BLaER1 (cell line): ENCODE measurements around the gene XYLT2.

Source experiments
- H3K27ac ChIP-seq: shearing (Covaris generic); formaldehyde crosslinking; 2 replicates; pipeline ENCODE4 v1.8.1; 2022
- H3K27me3 ChIP-seq: shearing (Covaris generic); formaldehyde crosslinking; 2 replicates; pipeline ENCODE4 v1.8.1; 2022
- H3K36me3 ChIP-seq: shearing (Covaris generic); formaldehyde crosslinking; 2 replicates; pipeline ENCODE4 v1.8.1; 2022
- H3K4me1 ChIP-seq: shearing (Covaris generic); formaldehyde crosslinking; 2 replicates; pipeline ENCODE4 v1.8.1; 2022
- H3K4me2 ChIP-seq: shearing (Covaris generic); formaldehyde crosslinking; 2 replicates; pipeline ENCODE4 v1.8.1; 2022
- H3K4me3 ChIP-seq: shearing (Covaris generic); formaldehyde crosslinking; 2 replicates; pipeline ENCODE4 v1.8.1; 2022
- H3K9ac ChIP-seq: shearing (Covaris generic); formaldehyde crosslinking; 2 replicates; pipeline ENCODE4 v1.8.1; 2022
- H3K9me3 ChIP-seq: shearing (Covaris generic); formaldehyde crosslinking; 2 replicates; pipeline ENCODE4 v1.8.1; 2022
- H4K20me1 ChIP-seq: shearing (Covaris generic); formaldehyde crosslinking; 2 replicates; pipeline ENCODE4 v1.8.1; 2022
- Cebpa-rat ChIP-seq: shearing (Covaris generic); IDR thresholded peaks from 2 replicates; pipeline ENCODE4 v1.8.1; 2022

The XYLT2 gene

GRCh38 chr17:50318501-50319285 is 27.2 kb upstream of the XYLT2 start:
- no peaks in the 10 kb centered on the region for H3K27me3 ChIP-seq
- H3K4me2 ChIP-seq: no peak overlapping the region
- TF ChIP-seq Cebpa-rat: no peak
- peaks cover 19% of the 10 kb centered on the region for H3K4me1 ChIP-seq
- H3K9me3 ChIP-seq: no peaks in the 10 kb centered on the region
- H3K27ac ChIP-seq: no peak overlapping the region
- no peak overlapping the region for H3K9ac ChIP-seq
- H3K4me3 ChIP-seq: no peak overlapping the region
- no peaks in the 10 kb centered on the region for H3K36me3 ChIP-seq
- H4K20me1 ChIP-seq: no peaks in the 10 kb centered on the region

- no peak overlapping the region for H3K9ac ChIP-seq
- no peak overlapping the region for H3K27ac ChIP-seq
- H3K36me3 ChIP-seq: no peaks in the 10 kb centered on the region
- no peaks in the 10 kb centered on the region for H3K27me3 ChIP-seq
- H3K4me1 ChIP-seq: peaks cover 19% of the 10 kb centered on the region
- no peaks in the 10 kb centered on the region for H4K20me1 ChIP-seq
- no peak overlapping the region for H3K4me3 ChIP-seq
- H3K4me2 ChIP-seq: no peak overlapping the region
- TF ChIP-seq Cebpa-rat: no peak
- H3K9me3 ChIP-seq: no peaks in the 10 kb centered on the region
These were observed 26.5 kb upstream of the XYLT2 start for GRCh38 chr17:50319306-50320004.

- Histone ChIP-seq H4K20me1 (no peaks in the 10 kb centered on the region), H3K27me3 (no peaks in the 10 kb centered on the region), H3K4me2 (no peak overlapping the region), H3K9ac (no peak overlapping the region), H3K4me1 (peaks cover 21% of the 10 kb centered on the region), H3K36me3 (no peaks in the 10 kb centered on the region), H3K4me3 (no peak overlapping the region), H3K9me3 (no peaks in the 10 kb centered on the region), H3K27ac (no peak overlapping the region)
- TF ChIP-seq Cebpa-rat: no peak
These were observed 23.7 kb upstream of the XYLT2 start for GRCh38 chr17:50322271-50322670.

GRCh38 chr17:50323060-50323459 is 22.9 kb upstream of the XYLT2 start:
- Histone ChIP-seq H3K9ac (no peak overlapping the region), H3K36me3 (no peaks in the 10 kb centered on the region), H4K20me1 (no peaks in the 10 kb centered on the region), H3K27me3 (no peaks in the 10 kb centered on the region), H3K9me3 (no peaks in the 10 kb centered on the region), H3K27ac (no peak overlapping the region), H3K4me1 (peaks cover 29% of the 10 kb centered on the region), H3K4me3 (no peak overlapping the region), H3K4me2 (peak overlapping the region; percentile 26; the same call in 1 of the 2 replicates)
- no peak for TF ChIP-seq Cebpa-rat

GRCh38 chr17:50325906-50326305 is 20.0 kb upstream of the XYLT2 start:
- H4K20me1 ChIP-seq: no peaks in the 10 kb centered on the region
- TF ChIP-seq Cebpa-rat: no peak
- H3K4me2 ChIP-seq: 0 out of 2 replicates have a peak overlapping the region, but pooled peaks have one; percentile 80
- peaks cover 52% of the 10 kb centered on the region for H3K4me1 ChIP-seq
- H3K27ac ChIP-seq: no peak overlapping the region
- no peaks in the 10 kb centered on the region for H3K27me3 ChIP-seq
- H3K4me3 ChIP-seq: no peak overlapping the region
- no peaks in the 10 kb centered on the region for H3K36me3 ChIP-seq
- H3K9me3 ChIP-seq: no peaks in the 10 kb centered on the region
- no peak overlapping the region for H3K9ac ChIP-seq

- H3K9me3 ChIP-seq: no peaks in the 10 kb centered on the region
- peaks cover 55% of the 10 kb centered on the region for H3K4me1 ChIP-seq
- no peak overlapping the region for H3K4me3 ChIP-seq
- H3K27me3 ChIP-seq: no peaks in the 10 kb centered on the region
- no peaks in the 10 kb centered on the region for H4K20me1 ChIP-seq
- no peaks in the 10 kb centered on the region for H3K36me3 ChIP-seq
- H3K4me2 ChIP-seq: peak overlapping the region; percentile 80
- no peak overlapping the region for H3K27ac ChIP-seq
- TF ChIP-seq Cebpa-rat: no peak
- H3K9ac ChIP-seq: no peak overlapping the region
These were observed 19.0 kb upstream of the XYLT2 start for GRCh38 chr17:50326831-50327364.

GRCh38 chr17:50328363-50329325 is 17.3 kb upstream of the XYLT2 start:
- Histone ChIP-seq H4K20me1 (no peaks in the 10 kb centered on the region), H3K9me3 (no peaks in the 10 kb centered on the region), H3K4me1 (peaks cover 62% of the 10 kb centered on the region), H3K9ac (peak overlapping the region; percentile 56), H3K27me3 (no peaks in the 10 kb centered on the region), H3K4me2 (peak overlapping the region; percentile 80), H3K36me3 (no peaks in the 10 kb centered on the region), H3K4me3 (peak overlapping the region; percentile 39; the same call in 1 of the 2 replicates), H3K27ac (peak overlapping the region; percentile 69)
- no peak for TF ChIP-seq Cebpa-rat

- Histone ChIP-seq H3K27ac (no peak overlapping the region), H4K20me1 (no peaks in the 10 kb centered on the region), H3K9me3 (no peaks in the 10 kb centered on the region), H3K4me3 (no peak overlapping the region), H3K36me3 (no peaks in the 10 kb centered on the region), H3K4me2 (no peak overlapping the region), H3K27me3 (no peaks in the 10 kb centered on the region), H3K4me1 (peaks cover 70% of the 10 kb centered on the region), H3K9ac (no peak overlapping the region)
- no peak for TF ChIP-seq Cebpa-rat
These were observed 16.2 kb upstream of the XYLT2 start for GRCh38 chr17:50329716-50330115.

- Histone ChIP-seq H3K36me3 (no peaks in the 10 kb centered on the region), H3K9ac (no peak overlapping the region), H3K4me1 (peaks cover 70% of the 10 kb centered on the region), H3K27me3 (no peaks in the 10 kb centered on the region), H4K20me1 (no peaks in the 10 kb centered on the region), H3K4me2 (no peak overlapping the region), H3K9me3 (no peaks in the 10 kb centered on the region), H3K4me3 (no peak overlapping the region), H3K27ac (no peak overlapping the region)
- TF ChIP-seq Cebpa-rat: no peak
These were observed 15.7 kb upstream of the XYLT2 start for GRCh38 chr17:50330151-50330775.
